ENCODE results near the gene FIBIN. TPM values are rescaled to one million over a fixed set of nuclear protein-coding genes. Genes with fewer than 3 reads are reported as not detected.

The FIBIN gene
- total RNA-seq, 1 experiment from 2014 or later = not detected

DNA sequence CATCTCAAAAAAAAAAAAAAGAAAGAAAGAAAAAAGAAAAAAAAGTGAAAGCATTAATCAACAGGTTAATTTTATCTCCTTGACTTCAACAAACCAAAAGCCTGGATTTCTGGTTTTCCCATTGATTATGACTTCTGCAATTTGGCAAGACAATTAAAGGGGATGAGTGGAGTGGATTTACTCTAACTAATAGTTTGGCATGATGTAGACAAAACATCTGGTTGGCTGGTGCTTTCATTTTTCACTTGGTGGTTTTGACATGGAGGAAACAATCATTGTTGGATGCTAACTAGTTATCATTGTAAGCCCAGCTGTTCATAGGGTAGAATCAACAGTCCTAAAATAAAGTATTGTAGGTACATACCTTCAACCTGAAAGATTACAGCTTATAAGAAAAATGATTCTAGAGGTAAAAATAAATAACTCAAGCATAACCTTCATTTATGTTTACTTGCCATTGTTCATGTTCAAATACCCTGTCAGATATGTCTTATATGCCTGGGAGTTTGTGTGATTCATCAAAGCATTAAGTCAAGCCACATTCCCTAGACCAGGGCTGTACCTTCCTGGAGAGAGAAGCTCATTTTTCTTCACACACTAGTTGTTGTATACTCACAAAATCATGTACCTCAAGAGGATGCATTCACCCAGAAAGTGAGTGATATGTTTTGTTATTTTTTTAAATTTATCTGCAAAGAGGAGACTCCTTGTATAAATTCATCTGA, 15.1 kb downstream of the FIBIN start:
- no peaks in the 10 kb centered on the region for H3K36me3 ChIP-seq (ENCODE audit: control insufficient read depth in 1 of 2, insufficient read depth in 2 of 2, low read length in 2 of 2)
- no peak overlapping the region for H3K4me2 ChIP-seq (ENCODE audit: low read length)
- no peak for DNase-seq (ENCODE audit: low read depth, low spot score)
- no peaks in the 10 kb centered on the region for H3K27me3 ChIP-seq (ENCODE audit: insufficient read depth, low read length)
- ChIA-PET POLR2A (no interaction called here), CTCF (no interaction called here), RAD21 (ENCODE audit: low non-redundant PET in 1 of 2, low total read pairs in 2 of 2, uncharacterized antibody in 2 of 2, unreplicated experiment in 2 of 2) (no interaction called here)
- no peak for ATAC-seq
- H3K4me3 ChIP-seq (replicated peaks in 1 of 2; ENCODE audit: low read depth in 1 of 2, low read length in 2 of 2) = no peak overlapping the region
- H3K9me2 ChIP-seq (ENCODE audit: insufficient read depth) = no peaks in the 10 kb centered on the region
- no peaks in the 10 kb centered on the region for H3K4me1 ChIP-seq (ENCODE audit: control insufficient read depth in 1 of 2, insufficient read depth in 2 of 2, low read length in 2 of 2)
- no peaks in the 10 kb centered on the region for H3K79me2 ChIP-seq (ENCODE audit: insufficient read depth, low read length)
- H3K27ac ChIP-seq (ENCODE audit: low read depth, low read length) = no peak overlapping the region
- intact Hi-C loops (cut with micrococcal nuclease) = no loop called here
- BruUV-seq (replicated peaks) = no TSS peak
- 0 out of 4 replicates have a peak, but pooled peaks cover 0 to 3% of the 10 kb centered on the region in 2 experiments for H3K9me3 ChIP-seq (ENCODE audit: control insufficient read depth in 1 of 2, insufficient read depth in 1 of 2, low read depth in 1 of 2, low read length in 2 of 2)
- H3K9ac ChIP-seq (ENCODE audit: low read length) = no peak overlapping the region
- no peaks in the 10 kb centered on the region for H4K20me1 ChIP-seq (ENCODE audit: insufficient read depth)
- no peak overlapping the region for H2AFZ ChIP-seq (ENCODE audit: low read depth, low read length, poor library complexity, severe bottlenecking)
- no peak for TF ChIP-seq JUND (IDR thresholded peaks at IDR 0.05)
- TF ChIP-seq TCF7L2 (IDR thresholded peaks at IDR 0.05; ENCODE audit: borderline replicate concordance, extremely low read depth, insufficient read depth, insufficient read length) = no peak
- TF ChIP-seq SP1 (IDR thresholded peaks at IDR 0.05; ENCODE audit: low read depth) = no peak
- TF ChIP-seq SIN3A (IDR thresholded peaks at IDR 0.05; ENCODE audit: low read depth) = no peak
- TF ChIP-seq SRF (IDR thresholded peaks at IDR 0.05; ENCODE audit: low read depth) = no peak
- TF ChIP-seq, protein P1, sequence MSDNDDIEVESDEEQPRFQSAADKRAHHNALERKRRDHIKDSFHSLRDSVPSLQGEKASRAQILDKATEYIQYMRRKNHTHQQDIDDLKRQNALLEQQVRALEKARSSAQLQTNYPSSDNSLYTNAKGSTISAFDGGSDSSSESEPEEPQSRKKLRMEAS (IDR thresholded peaks at IDR 0.05) = no peak
- no peak for TF ChIP-seq EZH2phosphoT487 (IDR thresholded peaks at IDR 0.05; ENCODE audit: borderline replicate concordance)
- TF ChIP-seq CBX3 (IDR thresholded peaks at IDR 0.05; ENCODE audit: low read depth) = no peak
- TF ChIP-seq CEBPB (IDR thresholded peaks at IDR 0.05; ENCODE audit: low read depth) = no peak
- TF ChIP-seq, protein P2, sequence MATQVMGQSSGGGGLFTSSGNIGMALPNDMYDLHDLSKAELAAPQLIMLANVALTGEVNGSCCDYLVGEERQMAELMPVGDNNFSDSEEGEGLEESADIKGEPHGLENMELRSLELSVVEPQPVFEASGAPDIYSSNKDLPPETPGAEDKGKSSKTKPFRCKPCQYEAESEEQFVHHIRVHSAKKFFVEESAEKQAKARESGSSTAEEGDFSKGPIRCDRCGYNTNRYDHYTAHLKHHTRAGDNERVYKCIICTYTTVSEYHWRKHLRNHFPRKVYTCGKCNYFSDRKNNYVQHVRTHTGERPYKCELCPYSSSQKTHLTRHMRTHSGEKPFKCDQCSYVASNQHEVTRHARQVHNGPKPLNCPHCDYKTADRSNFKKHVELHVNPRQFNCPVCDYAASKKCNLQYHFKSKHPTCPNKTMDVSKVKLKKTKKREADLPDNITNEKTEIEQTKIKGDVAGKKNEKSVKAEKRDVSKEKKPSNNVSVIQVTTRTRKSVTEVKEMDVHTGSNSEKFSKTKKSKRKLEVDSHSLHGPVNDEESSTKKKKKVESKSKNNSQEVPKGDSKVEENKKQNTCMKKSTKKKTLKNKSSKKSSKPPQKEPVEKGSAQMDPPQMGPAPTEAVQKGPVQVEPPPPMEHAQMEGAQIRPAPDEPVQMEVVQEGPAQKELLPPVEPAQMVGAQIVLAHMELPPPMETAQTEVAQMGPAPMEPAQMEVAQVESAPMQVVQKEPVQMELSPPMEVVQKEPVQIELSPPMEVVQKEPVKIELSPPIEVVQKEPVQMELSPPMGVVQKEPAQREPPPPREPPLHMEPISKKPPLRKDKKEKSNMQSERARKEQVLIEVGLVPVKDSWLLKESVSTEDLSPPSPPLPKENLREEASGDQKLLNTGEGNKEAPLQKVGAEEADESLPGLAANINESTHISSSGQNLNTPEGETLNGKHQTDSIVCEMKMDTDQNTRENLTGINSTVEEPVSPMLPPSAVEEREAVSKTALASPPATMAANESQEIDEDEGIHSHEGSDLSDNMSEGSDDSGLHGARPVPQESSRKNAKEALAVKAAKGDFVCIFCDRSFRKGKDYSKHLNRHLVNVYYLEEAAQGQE (IDR thresholded peaks at IDR 0.05; ENCODE audit: low read depth) = no peak
- no peak for TF ChIP-seq FOSL1 (IDR thresholded peaks at IDR 0.05; ENCODE audit: low read depth)
- no peak for TF ChIP-seq ZBTB33 (IDR thresholded peaks at IDR 0.05; ENCODE audit: extremely low read depth, insufficient replicate concordance, low read length)
- TF ChIP-seq ELF1 (IDR thresholded peaks at IDR 0.05; ENCODE audit: borderline replicate concordance, low read depth) = no peak
